GM10266 (cell line): ENCODE results near the gene DENND2A.

Experiments used
- DNase-seq: peaks from one replicate; pipeline ENCODE4 v3.0.0; 2012; ENCODE audit errors: extremely low spot score
- TF ChIP-seq, protein P1 (sequence below): IDR thresholded peaks from 2 replicates; pipeline ENCODE4 v1.5.1; 2012; ENCODE audit warnings: mild to moderate bottlenecking, low read depth; ENCODE audit not compliant: control insufficient read depth, insufficient read depth; ENCODE audit errors: missing control alignments

The DENND2A gene

DNA sequence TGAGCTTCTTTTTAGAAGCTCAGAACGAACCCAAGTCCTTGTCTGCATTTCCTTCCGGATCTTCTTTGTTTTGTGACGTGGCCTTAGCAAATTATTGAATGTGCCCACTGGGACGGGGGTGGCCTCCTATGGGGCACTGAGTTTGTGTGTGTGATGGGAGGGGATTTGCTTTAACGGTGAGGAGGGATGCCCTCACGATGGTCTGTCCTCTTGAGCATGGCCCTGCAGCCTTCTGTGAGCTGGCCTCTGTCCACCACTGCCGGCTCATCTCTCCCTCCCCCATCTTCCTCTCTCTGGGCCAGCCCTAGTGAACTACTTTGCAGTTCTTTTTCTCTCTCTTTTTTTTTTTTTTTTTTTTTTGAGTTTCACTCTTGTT is 98.4 kb downstream of the DENND2A start:
- TF ChIP-seq, protein P1, sequence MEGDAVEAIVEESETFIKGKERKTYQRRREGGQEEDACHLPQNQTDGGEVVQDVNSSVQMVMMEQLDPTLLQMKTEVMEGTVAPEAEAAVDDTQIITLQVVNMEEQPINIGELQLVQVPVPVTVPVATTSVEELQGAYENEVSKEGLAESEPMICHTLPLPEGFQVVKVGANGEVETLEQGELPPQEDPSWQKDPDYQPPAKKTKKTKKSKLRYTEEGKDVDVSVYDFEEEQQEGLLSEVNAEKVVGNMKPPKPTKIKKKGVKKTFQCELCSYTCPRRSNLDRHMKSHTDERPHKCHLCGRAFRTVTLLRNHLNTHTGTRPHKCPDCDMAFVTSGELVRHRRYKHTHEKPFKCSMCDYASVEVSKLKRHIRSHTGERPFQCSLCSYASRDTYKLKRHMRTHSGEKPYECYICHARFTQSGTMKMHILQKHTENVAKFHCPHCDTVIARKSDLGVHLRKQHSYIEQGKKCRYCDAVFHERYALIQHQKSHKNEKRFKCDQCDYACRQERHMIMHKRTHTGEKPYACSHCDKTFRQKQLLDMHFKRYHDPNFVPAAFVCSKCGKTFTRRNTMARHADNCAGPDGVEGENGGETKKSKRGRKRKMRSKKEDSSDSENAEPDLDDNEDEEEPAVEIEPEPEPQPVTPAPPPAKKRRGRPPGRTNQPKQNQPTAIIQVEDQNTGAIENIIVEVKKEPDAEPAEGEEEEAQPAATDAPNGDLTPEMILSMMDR: no peak
- DNase-seq: no peak

DNA sequence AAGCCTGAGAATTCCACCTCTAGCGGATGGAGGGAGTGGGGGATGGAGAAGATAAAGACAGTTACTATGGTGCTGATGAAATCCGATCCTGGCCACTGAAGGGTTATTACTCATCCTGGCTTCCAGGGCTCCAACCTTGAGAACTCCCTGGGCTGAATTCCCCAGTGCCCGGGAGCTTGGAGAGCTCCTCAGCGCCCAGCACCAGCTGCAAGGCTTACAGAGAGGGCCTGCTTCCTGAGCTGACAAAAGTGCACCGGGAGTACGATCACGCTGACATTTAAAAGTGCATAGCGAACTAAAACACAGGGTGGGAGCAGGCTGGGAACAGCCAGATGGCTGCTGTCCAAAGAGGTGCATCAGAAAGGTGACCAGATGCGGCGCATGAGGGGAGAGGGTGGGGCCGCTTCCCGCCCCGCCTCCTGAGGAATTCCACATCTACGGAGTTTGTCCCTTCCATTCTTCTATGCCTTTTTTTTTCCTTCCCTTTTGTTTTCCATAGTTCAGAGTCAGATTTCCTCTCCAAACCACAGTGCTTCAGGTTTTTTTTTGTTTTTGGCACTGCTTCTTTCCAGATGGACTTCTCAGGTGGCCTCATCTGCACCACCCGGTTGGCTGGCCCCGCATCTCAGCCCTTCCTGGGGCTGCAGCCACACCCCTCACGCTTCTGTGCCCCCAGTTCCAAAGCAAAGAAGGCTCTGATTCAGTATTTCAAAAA is 98.9 kb downstream of the DENND2A start:
- no peak for DNase-seq
- TF ChIP-seq, protein P1: no peak

DNA sequence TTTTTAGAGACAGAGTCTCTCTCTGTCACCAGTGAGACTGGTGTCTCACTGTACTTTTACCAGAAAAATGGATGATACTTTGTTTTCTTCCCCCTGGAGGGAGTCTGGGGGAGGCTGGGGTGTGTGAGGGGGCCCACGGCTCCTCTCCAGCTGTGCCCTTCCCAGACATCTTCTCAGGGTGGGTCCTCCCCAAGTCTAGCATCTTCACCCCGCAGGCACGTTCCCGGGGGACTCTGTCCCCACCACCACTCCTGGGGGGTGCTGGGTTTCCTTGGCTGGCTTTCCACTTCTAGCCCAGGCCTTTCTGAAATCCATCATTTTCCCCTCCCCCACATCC is 99.5 kb downstream of the DENND2A start:
- TF ChIP-seq, protein P1: no peak
- DNase-seq: no peak

DNA sequence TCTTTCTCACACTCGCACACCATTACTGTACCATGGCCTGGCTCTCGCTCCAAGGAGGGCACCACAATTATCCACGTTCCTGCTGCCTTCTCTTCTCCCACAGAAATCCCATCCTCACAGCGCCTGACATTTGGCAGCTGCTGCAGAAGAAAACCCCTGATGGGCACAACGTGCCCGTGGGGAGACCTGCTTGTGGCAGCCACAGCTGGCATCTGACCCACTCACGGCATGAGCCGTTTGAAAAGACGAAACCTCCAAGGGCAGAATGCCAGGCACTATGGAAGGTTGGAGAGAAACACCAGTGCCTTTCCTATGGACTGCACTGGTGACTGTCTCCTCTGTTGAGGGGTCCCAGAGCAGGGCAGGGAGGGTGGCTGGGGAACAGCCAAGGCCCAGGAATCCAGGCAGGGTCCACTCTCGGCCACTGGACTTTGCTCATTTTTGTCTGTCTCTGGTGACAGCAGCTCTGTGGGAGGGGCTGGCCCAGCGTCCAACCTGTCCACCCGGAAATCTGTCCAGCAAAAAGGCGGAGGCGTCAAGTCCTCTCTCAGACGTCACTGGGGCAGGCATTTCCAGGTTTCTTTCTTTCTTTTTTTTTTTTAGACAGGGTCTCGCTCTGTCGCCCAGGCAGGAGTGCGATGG is 100.4 kb downstream of the DENND2A start:
- TF ChIP-seq, protein P1: no peak
- DNase-seq: no peak

DNA sequence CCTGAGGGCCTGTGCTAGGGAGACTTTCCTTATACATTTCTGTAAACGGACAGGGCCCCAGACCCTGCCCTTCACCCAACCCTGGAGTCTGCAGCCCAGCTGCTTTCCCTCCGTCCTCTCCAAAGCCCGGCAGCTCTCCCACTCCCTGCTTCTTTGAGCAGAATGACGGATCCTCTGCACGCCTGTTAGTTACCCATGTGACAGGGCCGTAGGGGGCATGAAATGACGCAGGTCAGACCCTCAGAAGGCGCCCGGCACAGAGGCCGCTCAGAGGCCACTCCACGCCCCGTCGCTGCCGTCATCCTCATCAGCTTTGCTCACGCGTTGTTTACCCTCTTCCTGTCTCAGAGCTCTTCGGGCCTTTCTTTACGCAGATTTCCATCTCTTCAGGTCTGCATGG is 101.2 kb downstream of the DENND2A start:
- TF ChIP-seq, protein P1: no peak
- no peak for DNase-seq

DNA sequence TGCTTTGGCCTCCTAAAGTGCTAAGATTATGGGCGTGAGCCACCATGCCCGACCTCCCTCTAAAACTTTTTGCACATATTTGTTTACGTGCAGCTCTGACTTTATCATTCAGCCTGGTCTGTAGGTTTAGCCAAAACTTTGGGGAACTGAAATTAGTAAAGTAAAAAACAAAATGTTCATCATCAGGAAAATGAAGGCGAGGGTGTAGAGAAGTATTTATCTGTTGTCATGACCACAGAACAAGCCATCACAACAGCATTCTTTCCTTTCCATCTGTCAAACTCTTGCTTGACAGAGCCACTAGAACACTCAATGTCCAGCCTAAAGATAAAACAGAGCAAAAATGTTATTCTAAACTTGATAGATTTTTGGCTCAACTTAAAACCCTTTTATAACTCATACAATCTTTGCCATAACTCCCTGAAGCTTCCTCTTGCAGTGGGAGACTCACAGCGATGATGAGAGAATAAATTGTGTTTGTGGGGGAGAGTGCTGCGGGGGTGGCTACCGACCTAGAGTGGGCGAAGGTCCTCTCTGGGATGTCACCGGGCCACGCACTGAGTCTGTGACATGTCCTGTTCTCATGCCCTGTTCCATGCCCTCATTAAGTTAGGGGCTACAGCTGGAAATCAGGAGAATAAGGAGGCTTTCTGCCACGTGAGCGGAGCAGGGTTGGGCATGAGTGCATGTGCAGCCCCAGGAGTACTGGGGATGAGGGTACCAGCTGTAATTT is 102.7 kb downstream of the DENND2A start:
- no peak for DNase-seq
- TF ChIP-seq, protein P1: no peak

DNA sequence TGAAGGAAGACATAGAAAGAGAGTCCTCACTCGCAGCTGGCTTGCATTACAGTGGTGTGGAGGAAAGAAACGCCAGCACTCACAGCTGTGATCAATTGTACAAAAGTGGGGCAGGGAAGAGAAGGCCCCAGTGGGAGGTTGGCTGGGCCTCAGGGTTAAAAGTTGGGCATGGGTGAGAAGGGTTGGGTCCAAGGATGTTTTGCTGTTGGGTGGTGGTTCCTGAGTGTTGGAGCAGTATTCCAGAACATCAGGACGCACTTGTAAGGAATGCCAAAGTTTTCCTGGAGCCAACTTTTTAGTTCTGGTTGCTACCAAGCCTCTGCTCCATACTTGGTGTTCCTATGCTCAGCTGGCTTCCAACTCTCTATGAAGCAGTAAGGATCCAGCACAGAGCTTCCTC is 105.9 kb downstream of the DENND2A start:
- TF ChIP-seq, protein P1: no peak
- no peak for DNase-seq
